K562 (cell line): ENCODE results near the gene MAP1LC3B2. TPM values are rescaled to one million over a fixed set of nuclear protein-coding genes. Genes with fewer than 3 reads are reported as not detected.

Source experiments
- ATAC-seq: fragments of 200-7000 bp; cut with Tn5 transposase; 3 replicates; pipeline ENCODE4 v1.9.1; 2020; ENCODE audit warnings: moderate library complexity
- BruUV-seq: library from RNA; stranded (reverse); fragments of 400-500 nt; replicated peaks from 2 replicates; lab custom pipeline; 2021; lab: Mats Ljungman, UMichigan
- CTCF ChIA-PET: fragments of 300-600 bp; formaldehyde crosslinking; extraction: SDS; loops from one replicate; lab custom pipeline; 2021; ENCODE audit warnings: low intra/inter-chr PET ratio; lab: Yijun Ruan, JAX
- POLR2A ChIA-PET: fragments of 300-600, 350-650 bp; sonication (Branson Sonifier 250); formaldehyde crosslinking; extraction: SDS; loops from one replicate; lab custom pipeline; 2021; ENCODE audit warnings: antibody characterized with exemption, inconsistent platforms; lab: Yijun Ruan, JAX
- DNase-seq, 4 experiments: peaks; one replicate each; pipeline versions ENCODE4 v3.0.0 to v3.0.0-alpha.2; 2011 to 2018; ENCODE audit warnings: low spot score in 3 of 4, mixed read lengths in 3 of 4; ENCODE audit errors: extremely low read depth in 1 of 4
- FAIRE-seq: peaks from 2 replicates; lab custom pipeline; 2011; peaks lifted over from hg19 to GRCh38; lab: Jason Lieb, UNC
- H2AFZ ChIP-seq: 2 replicates; pipeline ENCODE4 v1.6.0; 2011; ENCODE audit warnings: low read depth, low read length, control low read depth, inconsistent platforms
- H3K27ac ChIP-seq: fragments of 200-600 bp; 3 replicates; pipeline ENCODE4 v1.8.0; 2011; ENCODE audit warnings: low read depth, mild to moderate bottlenecking, control low read depth, inconsistent platforms, low read length, moderate library complexity, mixed read lengths; ENCODE audit errors: extremely low read depth
- H3K27me3 ChIP-seq, 2 experiments: fragments of 300-600 bp in 1 of 2; 2 replicates in 1 of 2; 3 replicates in 1 of 2; pipeline versions ENCODE4 v1.6.0 to v1.8.0; 2011; ENCODE audit warnings: inconsistent platforms in 2 of 2, low read length in 2 of 2, mild to moderate bottlenecking in 1 of 2, mixed read lengths in 1 of 2, moderate library complexity in 1 of 2; ENCODE audit not compliant: control insufficient read depth in 2 of 2, insufficient read depth in 2 of 2
- H3K36me3 ChIP-seq: fragments of 300-600 bp; 3 replicates; pipeline ENCODE4 v1.8.0; 2011; ENCODE audit warnings: mild to moderate bottlenecking, low read length, inconsistent platforms; ENCODE audit not compliant: control insufficient read depth, insufficient read depth
- H3K4me1 ChIP-seq, 2 experiments: fragments of 200-600 bp in 1 of 2; replicated peaks in 1 of 2; 2 replicates in 1 of 2; 3 replicates in 1 of 2; pipeline versions ENCODE4 v1.5.1 to v1.8.0; 2011; ENCODE audit warnings: inconsistent platforms in 2 of 2, low read length in 2 of 2, mild to moderate bottlenecking in 1 of 2, mixed read lengths in 1 of 2, moderate library complexity in 1 of 2; ENCODE audit not compliant: control insufficient read depth in 2 of 2, insufficient read depth in 2 of 2
- H3K4me2 ChIP-seq: 2 replicates; pipeline ENCODE4 v1.6.1; 2011; ENCODE audit warnings: low read length, control low read depth, inconsistent platforms, mixed read lengths; ENCODE audit not compliant: insufficient read depth
- H3K4me3 ChIP-seq: fragments of 200-600 bp; sonication (generic), shearing (Covaris generic); 2 replicates; pipeline ENCODE4 v1.5.1; 2016; ENCODE audit warnings: control low read depth, inconsistent platforms
- H3K79me2 ChIP-seq: fragments of 200-600 bp; 3 replicates; pipeline ENCODE4 v1.8.0; 2011; ENCODE audit warnings: low read length, inconsistent platforms; ENCODE audit not compliant: control insufficient read depth, insufficient read depth
- H3K9ac ChIP-seq, 2 experiments: 2 replicates each; pipeline versions ENCODE4 v1.6.0 to v1.6.1; 2011; ENCODE audit warnings: low read depth in 2 of 2, low read length in 2 of 2, control low read depth in 1 of 2, inconsistent platforms in 1 of 2, mild to moderate bottlenecking in 1 of 2, mixed read lengths in 1 of 2; ENCODE audit not compliant: insufficient read depth in 1 of 2
- H3K9me1 ChIP-seq: one replicate; pipeline ENCODE4 v1.6.0; 2011; ENCODE audit warnings: inconsistent platforms, mild to moderate bottlenecking, low read length, moderate library complexity; ENCODE audit not compliant: control insufficient read depth, insufficient read depth
- H3K9me3 ChIP-seq: replicated peaks from 2 replicates; pipeline ENCODE4 v1.5.1; 2011; ENCODE audit warnings: low read depth, low read length, inconsistent platforms; ENCODE audit not compliant: control insufficient read depth, insufficient read depth
- H4K20me1 ChIP-seq: replicated peaks from 2 replicates; pipeline ENCODE4 v1.6.1; 2011; ENCODE audit warnings: low read length, inconsistent platforms, mixed read lengths; ENCODE audit not compliant: control insufficient read depth, insufficient read depth
- DPF2 ChIP-seq: fragments of 450-650 bp; IDR thresholded peaks from 2 replicates; pipeline ENCODE4 v1.6.1; 2016
- FOXK1 ChIP-seq: sonication (generic); formaldehyde crosslinking; IDR thresholded peaks from 2 replicates; pipeline ENCODE4 v1.8.0; 2022; ENCODE audit warnings: missing genetic modification reagents, mild to moderate bottlenecking, borderline replicate concordance
- NCOA6 ChIP-seq: fragments of 450-650 bp; IDR thresholded peaks from 2 replicates; pipeline ENCODE4 v1.6.1; 2017; ENCODE audit warnings: mild to moderate bottlenecking
- ZNF282 ChIP-seq: sonication (generic); formaldehyde crosslinking; IDR thresholded peaks from 2 replicates; pipeline ENCODE4 v1.8.1; 2023; ENCODE audit warnings: missing genetic modification reagents
- WGBS: fragments of 100-300 bp; shearing (Covaris generic); methylation state at CpG from one replicate; pipeline ENCODE4 v1.1.6; 2016; ENCODE audit warnings: low coverage, mixed read lengths; ENCODE audit not compliant: insufficient coverage; ENCODE audit errors: missing lambda C conversion rate; 5-methylcytosine and 5-hydroxymethylcytosine counted together
- in situ Hi-C: fragments of 300-500 bp; cut with MboI; formaldehyde crosslinking; loops from 4 replicates; pipeline ENCODE4 v1.15.0; 2018; ENCODE audit warnings: inconsistent platforms, mixed read lengths
- intact Hi-C: fragments of 100-400 bp; cut with micrococcal nuclease; formaldehyde crosslinking; loops from 2 replicates; pipeline ENCODE4 v1.14.2; 2022
- polyA plus RNA-seq, 8 experiments: library from polyadenylated mRNA; depleted of rRNA in 4 of 8; stranded (reverse) in 5 of 8; unstranded in 3 of 8; fragments of >200 nt; fragmentation: Nextera tagmentation in 2 of 8; fragmentation: Illumina TruSeq in 1 of 8; extraction: Ambion mirVana in 2 of 8; extraction: Trizol in 1 of 8; gene quantifications; 2 replicates each; pipeline versions ENCODE4 v1.2.1 to v1.2.3, GENCODE V29; 2011 to 2014; ENCODE audit warnings: inconsistent platforms in 1 of 8, missing spikeins in 1 of 8
- total RNA-seq, 7 experiments: library from RNA; depleted of rRNA in 6 of 7; stranded (reverse); fragments of >200 nt in 6 of 7; fragmentation: Illumina TruSeq in 2 of 7; extraction: Trizol in 2 of 7; gene quantifications; 2 replicates each; pipeline versions ENCODE4 v1.2.1 to v1.2.3, GENCODE V29; 2011 to 2021; ENCODE audit warnings: low replicate concordance in 1 of 7
- TF ChIP-seq, protein P1 (sequence below): IDR thresholded peaks from 2 replicates; pipeline ENCODE4 v1.6.1; 2016; ENCODE audit warnings: missing genetic modification characterization, missing compliant biosample characterization
- TF ChIP-seq, protein P2 (sequence below): IDR thresholded peaks from 3 replicates; pipeline ENCODE4 v1.6.1; 2011; ENCODE audit warnings: borderline replicate concordance, mild to moderate bottlenecking, moderate library complexity; ENCODE audit not compliant: insufficient read length; ENCODE audit errors: extremely low read depth

MAP1LC3B2 gene
- total and polyA plus RNA-seq, 9 of the 15 experiments (the other 6 are each of a cell fraction or from before 2014, with no cell fraction given), result 0.53 to 2.8 (median 0.76) TPM; not detected in 2

DNA sequence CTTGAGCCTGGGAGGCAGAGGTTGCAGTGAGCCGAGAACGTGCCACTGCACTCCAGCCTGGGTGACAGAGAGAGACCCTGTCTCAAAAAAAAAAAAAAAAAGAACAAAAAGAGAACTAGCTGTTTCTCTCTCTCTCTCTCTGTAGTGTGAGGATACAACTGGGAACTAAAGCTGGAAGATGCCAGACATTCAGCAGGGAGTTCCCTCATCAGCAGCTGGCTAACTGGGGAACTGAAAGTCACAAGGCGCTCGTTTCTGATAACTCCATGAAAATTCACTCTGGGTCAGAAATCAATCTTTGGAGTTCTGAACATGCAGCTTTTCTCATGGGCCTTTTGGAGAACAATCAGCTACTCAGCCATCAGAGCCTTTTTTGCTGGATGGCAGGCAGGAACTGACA lies 43.5 kb upstream of the MAP1LC3B2 start (continued):
- TF ChIP-seq, protein P1, sequence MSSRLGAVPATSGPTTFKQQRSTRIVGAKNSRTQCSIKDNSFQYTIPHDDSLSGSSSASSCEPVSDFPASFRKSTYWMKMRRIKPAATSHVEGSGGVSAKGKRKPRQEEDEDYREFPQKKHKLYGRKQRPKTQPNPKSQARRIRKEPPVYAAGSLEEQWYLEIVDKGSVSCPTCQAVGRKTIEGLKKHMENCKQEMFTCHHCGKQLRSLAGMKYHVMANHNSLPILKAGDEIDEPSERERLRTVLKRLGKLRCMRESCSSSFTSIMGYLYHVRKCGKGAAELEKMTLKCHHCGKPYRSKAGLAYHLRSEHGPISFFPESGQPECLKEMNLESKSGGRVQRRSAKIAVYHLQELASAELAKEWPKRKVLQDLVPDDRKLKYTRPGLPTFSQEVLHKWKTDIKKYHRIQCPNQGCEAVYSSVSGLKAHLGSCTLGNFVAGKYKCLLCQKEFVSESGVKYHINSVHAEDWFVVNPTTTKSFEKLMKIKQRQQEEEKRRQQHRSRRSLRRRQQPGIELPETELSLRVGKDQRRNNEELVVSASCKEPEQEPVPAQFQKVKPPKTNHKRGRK (tag), result no peak
- TF ChIP-seq ZNF282 (CRISPR knock-in tag) (no peak), NCOA6 (no peak)
- TF ChIP-seq, all 486 proteins: peak for 0

DNA sequence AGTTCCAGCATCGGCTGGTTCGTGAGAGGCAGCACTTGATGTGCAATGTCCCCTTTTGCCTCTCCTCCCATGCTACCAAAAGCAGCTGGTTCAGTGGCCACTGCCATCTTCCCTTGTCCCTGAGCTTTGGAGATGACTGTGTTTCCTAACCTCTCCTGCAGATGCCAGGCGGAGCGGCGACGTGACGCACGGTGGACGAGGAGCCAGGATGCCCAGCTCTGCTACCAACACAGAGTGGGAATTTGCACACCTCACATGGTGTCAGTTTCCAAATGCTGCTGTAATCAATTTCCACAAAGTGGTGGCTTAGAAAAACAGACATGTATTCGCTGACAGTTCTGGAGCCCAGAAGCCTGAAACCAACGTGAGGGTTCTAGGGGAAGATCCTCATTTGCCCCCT lies 42.5 kb upstream of the MAP1LC3B2 start:
- no peaks in the 10 kb centered on the region for H4K20me1 ChIP-seq
- POLR2A ChIA-PET, result interaction anchor here (0.6 kb wide), 1 partner anchor 149 kb away, joined by 3 read pairs; no protein-coding TSS in a partner anchor
- H3K9ac ChIP-seq, result no peak overlapping the region
- TF ChIP-seq FOXK1 (CRISPR knock-in tag), result no peak
- no peak for TF ChIP-seq DPF2
- TF ChIP-seq, protein P2, sequence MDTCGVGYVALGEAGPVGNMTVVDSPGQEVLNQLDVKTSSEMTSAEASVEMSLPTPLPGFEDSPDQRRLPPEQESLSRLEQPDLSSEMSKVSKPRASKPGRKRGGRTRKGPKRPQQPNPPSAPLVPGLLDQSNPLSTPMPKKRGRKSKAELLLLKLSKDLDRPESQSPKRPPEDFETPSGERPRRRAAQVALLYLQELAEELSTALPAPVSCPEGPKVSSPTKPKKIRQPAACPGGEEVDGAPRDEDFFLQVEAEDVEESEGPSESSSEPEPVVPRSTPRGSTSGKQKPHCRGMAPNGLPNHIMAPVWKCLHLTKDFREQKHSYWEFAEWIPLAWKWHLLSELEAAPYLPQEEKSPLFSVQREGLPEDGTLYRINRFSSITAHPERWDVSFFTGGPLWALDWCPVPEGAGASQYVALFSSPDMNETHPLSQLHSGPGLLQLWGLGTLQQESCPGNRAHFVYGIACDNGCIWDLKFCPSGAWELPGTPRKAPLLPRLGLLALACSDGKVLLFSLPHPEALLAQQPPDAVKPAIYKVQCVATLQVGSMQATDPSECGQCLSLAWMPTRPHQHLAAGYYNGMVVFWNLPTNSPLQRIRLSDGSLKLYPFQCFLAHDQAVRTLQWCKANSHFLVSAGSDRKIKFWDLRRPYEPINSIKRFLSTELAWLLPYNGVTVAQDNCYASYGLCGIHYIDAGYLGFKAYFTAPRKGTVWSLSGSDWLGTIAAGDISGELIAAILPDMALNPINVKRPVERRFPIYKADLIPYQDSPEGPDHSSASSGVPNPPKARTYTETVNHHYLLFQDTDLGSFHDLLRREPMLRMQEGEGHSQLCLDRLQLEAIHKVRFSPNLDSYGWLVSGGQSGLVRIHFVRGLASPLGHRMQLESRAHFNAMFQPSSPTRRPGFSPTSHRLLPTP, result no peak
- TF ChIP-seq, all 486 proteins: peak for 0
- Histone ChIP-seq H3K27ac (no peak overlapping the region), H3K4me1 (peaks cover 4 to 10% of the 10 kb centered on the region in 2 experiments; a peak in 4 of 5 replicates), H3K27me3 (no peaks in the 10 kb centered on the region), H3K79me2 (no peaks in the 10 kb centered on the region), H3K9me1 (peaks cover 3% of the 10 kb centered on the region), H3K9me3 (no peaks in the 10 kb centered on the region), H3K36me3 (no peaks in the 10 kb centered on the region), H3K4me3 (no peak overlapping the region), H2AFZ (no peak overlapping the region), H3K4me2 (no peak overlapping the region)
- WGBS, result 54% methylated on average over 11 of the region's 11 CpGs
- no peak for ATAC-seq
- CTCF ChIA-PET, result no interaction called here
- no peak for DNase-seq
- intact Hi-C loops, result no loop called here
- BruUV-seq, result no TSS peak
- in situ Hi-C loops, result no loop called here
- FAIRE-seq, result no peak
